HUES64 (cell line): ENCODE data around the gene SART3.

ENCODE experiments used
- H3K27ac ChIP-seq: 2 replicates; pipeline ENCODE4 v1.7.0; 2013; ENCODE audit warnings: low read depth, low read length, inconsistent platforms
- H3K27me3 ChIP-seq: 2 replicates; pipeline ENCODE4 v1.6.1; 2013; ENCODE audit warnings: mild to moderate bottlenecking, low read length; ENCODE audit not compliant: insufficient read depth
- H3K36me3 ChIP-seq: 2 replicates; pipeline ENCODE4 v1.6.1; 2013; ENCODE audit warnings: mild to moderate bottlenecking, low read length; ENCODE audit not compliant: insufficient read depth
- H3K4me1 ChIP-seq: 2 replicates; pipeline ENCODE4 v1.6.1; 2013; ENCODE audit warnings: mild to moderate bottlenecking, low read length, moderate library complexity; ENCODE audit not compliant: insufficient read depth
- H3K4me3 ChIP-seq: 2 replicates; pipeline ENCODE4 v1.5.1; 2013; ENCODE audit warnings: mild to moderate bottlenecking, low read length, moderate library complexity
- H3K9ac ChIP-seq: 2 replicates; pipeline ENCODE4 v1.6.1; 2013; ENCODE audit warnings: mild to moderate bottlenecking, low read depth, low read length
- H3K9me3 ChIP-seq: 2 replicates; pipeline ENCODE4 v1.6.1; 2013; ENCODE audit warnings: low read depth, low read length; ENCODE audit not compliant: insufficient read depth
- WGBS: fragments of 150-250, 120-280 bp; methylation state at CpG from one replicate; pipeline ENCODE4 v1.1.7; 2013; ENCODE audit warnings: missing lambda C conversion rate; 5-methylcytosine and 5-hydroxymethylcytosine counted together

The SART3 gene

DNA sequence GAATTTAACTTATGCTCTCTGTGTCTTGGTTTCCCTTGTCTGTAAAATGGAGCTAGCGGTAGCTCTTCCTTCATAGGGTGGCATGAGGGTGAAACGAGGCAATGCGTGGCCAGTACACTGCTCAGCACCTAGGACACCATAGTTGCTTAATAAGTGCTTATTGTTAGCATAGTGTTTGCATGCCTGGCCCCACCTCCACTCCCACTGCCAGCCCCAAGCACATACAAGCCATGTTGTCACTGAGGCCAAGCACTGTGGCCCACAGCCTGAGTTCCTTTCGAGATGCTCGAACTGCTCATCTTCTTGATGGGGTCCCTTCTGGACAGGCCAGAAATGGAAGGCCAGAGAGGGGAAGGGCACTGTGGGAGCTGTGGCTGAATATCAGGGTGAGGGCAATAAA, 45.1 kb downstream of the SART3 start:
- peak overlapping the region; percentile 80 for H3K4me3 ChIP-seq
- no peak overlapping the region for H3K27ac ChIP-seq
- WGBS = 75% methylated on average over 5 of the region's 5 CpGs
- no peaks in the 10 kb centered on the region for H3K9me3 ChIP-seq
- no peaks in the 10 kb centered on the region for H3K4me1 ChIP-seq
- peaks cover 41% of the 10 kb centered on the region for H3K36me3 ChIP-seq
- peak overlapping the region; percentile 83; the same call in 1 of the 2 replicates for H3K9ac ChIP-seq
- H3K27me3 ChIP-seq = no peaks in the 10 kb centered on the region

DNA sequence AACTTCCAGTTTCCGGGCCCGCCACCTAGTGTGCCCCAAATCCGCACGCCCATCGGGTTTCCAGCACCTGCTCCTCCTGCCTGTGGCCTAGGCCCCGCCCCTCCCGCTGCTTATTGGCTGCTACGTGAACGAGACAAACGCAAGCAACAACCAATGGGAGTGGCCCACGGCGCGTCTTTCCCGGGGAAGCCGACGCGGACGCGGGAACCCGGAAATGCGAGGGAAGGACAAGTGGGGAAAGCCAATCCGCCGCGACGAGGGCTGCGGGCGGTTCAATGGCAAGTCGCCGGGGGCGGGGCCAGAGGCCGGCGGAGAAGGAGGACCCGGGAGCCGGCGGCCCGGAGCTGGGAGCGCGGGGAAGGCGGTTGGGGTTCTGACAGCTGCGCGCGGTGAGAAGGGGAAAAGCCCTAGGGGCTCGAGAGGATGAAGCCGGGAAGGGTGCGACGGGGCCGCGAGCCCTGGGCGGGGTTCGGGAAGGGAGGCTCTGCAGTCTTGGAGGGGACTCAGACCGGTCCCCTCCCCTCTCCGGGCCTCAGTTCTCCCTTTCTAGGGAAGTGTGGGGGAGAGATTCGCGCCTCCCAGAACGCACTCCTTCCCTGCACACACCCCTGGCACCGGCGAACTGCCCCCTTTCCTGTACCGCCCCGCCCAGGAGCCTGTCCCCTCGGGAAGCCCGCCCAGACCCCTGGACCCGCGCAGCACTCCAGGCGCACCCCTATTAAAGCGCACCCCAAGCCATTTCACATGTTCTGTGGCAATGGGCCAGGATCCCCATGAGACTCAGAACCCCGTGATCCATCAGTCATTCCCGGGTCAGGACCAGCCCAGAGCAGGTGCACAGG, 45.8 kb downstream of the SART3 start, which contains the start of gene FICD:
Gene FICD (plus strand): TSS at position 305 of the 842 bp plus-strand sequence. CDS start 1,696 bp downstream, outside the sequence.
- H3K36me3 ChIP-seq = peaks cover 33% of the 10 kb centered on the region
- no peaks in the 10 kb centered on the region for H3K27me3 ChIP-seq
- peak within 1 kb of the TSS; percentile 80 for H3K4me3 ChIP-seq
- H3K9me3 ChIP-seq = no peaks in the 10 kb centered on the region
- WGBS = under 1% methylated on average over 65 of the region's 67 CpGs
- H3K4me1 ChIP-seq = no peaks in the 10 kb centered on the region
- peak within 1 kb of the TSS; percentile 43 for H3K27ac ChIP-seq
- peak within 1 kb of the TSS; percentile 83 for H3K9ac ChIP-seq

- 40% methylated on average over 19 of the region's 19 CpGs for WGBS
- peak overlapping the region; percentile 80 for H3K4me3 ChIP-seq
- H3K4me1 ChIP-seq = no peaks in the 10 kb centered on the region
- H3K36me3 ChIP-seq = peaks cover 27% of the 10 kb centered on the region
- H3K9me3 ChIP-seq = 0 out of 2 replicates have a peak, but pooled peaks cover 4% of the 10 kb centered on the region
- H3K27me3 ChIP-seq = no peaks in the 10 kb centered on the region
- no peak overlapping the region for H3K27ac ChIP-seq
- peak overlapping the region; percentile 61; the same call in 1 of the 2 replicates for H3K9ac ChIP-seq
Measured at GRCh38 chr12:108514468-108514972, 46.5 kb downstream of the SART3 start.

- 0 out of 2 replicates have a peak, but pooled peaks cover 5% of the 10 kb centered on the region for H3K9me3 ChIP-seq
- no peak overlapping the region for H3K4me3 ChIP-seq
- H3K27me3 ChIP-seq = no peaks in the 10 kb centered on the region
- no peak overlapping the region for H3K27ac ChIP-seq
- H3K36me3 ChIP-seq = peaks cover under 1% of the 10 kb centered on the region; the same call in 1 of the 2 replicates
- H3K9ac ChIP-seq = no peak overlapping the region
- 30% methylated on average over 15 of the region's 15 CpGs for WGBS
- no peaks in the 10 kb centered on the region for H3K4me1 ChIP-seq
Measured at GRCh38 chr12:108511633-108512540, 49.1 kb downstream of the SART3 start.

GRCh38 chr12:108510836-108511235, 50.1 kb downstream of the SART3 start:
- no peak overlapping the region for H3K27ac ChIP-seq
- H3K4me3 ChIP-seq = no peak overlapping the region
- H3K9ac ChIP-seq = no peak overlapping the region
- H3K36me3 ChIP-seq = no peaks in the 10 kb centered on the region
- WGBS = 97% methylated on average over 1 of the region's 2 CpGs
- 0 out of 2 replicates have a peak, but pooled peaks cover 5% of the 10 kb centered on the region for H3K9me3 ChIP-seq
- H3K4me1 ChIP-seq = no peaks in the 10 kb centered on the region
- no peaks in the 10 kb centered on the region for H3K27me3 ChIP-seq

- WGBS = no CpG with 5 or more reads among the region's 1 CpG
- no peak overlapping the region for H3K4me3 ChIP-seq
Measured at GRCh38 chr12:108509806-108510205, 51.2 kb downstream of the SART3 start.

GRCh38 chr12:108507971-108508642, 52.9 kb downstream of the SART3 start:
- 77% methylated on average over 3 of the region's 3 CpGs for WGBS
- Histone ChIP-seq H3K27ac (no peak overlapping the region), H3K4me3 (no peak overlapping the region)

More at GRCh38 chr12:108509806-108510205, 51.2 kb downstream of the SART3 start:
- H3K4me1 ChIP-seq = no peaks in the 10 kb centered on the region
- H3K27ac ChIP-seq = no peak overlapping the region
- H3K9ac ChIP-seq = no peak overlapping the region
- H3K27me3 ChIP-seq = no peaks in the 10 kb centered on the region
- no peaks in the 10 kb centered on the region for H3K36me3 ChIP-seq
- 0 out of 2 replicates have a peak, but pooled peaks cover 5% of the 10 kb centered on the region for H3K9me3 ChIP-seq

DNA sequence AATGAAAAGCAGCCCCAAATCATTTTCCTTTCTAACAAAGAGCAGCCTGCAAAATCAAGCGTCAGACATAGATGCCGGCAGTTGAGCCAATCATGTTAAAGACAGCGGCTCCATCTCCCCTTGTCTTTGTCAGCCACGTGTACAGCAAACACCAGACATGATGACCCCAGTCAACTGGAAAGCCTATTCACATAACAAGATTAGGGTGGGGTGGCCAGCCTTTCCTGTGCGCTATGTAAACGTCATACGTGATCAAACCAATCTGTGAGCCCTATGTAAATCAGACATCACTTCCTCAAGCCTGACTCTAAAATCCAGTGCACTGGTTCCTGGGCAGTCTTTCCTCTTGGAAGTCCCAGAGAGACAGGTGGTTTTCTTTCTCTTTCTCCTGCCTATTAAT, 55.8 kb downstream of the SART3 start:
- H3K27ac ChIP-seq = no peak overlapping the region
- no peaks in the 10 kb centered on the region for H3K36me3 ChIP-seq
- H3K9me3 ChIP-seq = peaks cover 20% of the 10 kb centered on the region
- no peak overlapping the region for H3K4me3 ChIP-seq
- no peaks in the 10 kb centered on the region for H3K4me1 ChIP-seq
- H3K9ac ChIP-seq = no peak overlapping the region
- H3K27me3 ChIP-seq = no peaks in the 10 kb centered on the region
- whole genome bisulfite sequencing = 90% methylated on average over 7 of the region's 7 CpGs

More at GRCh38 chr12:108507971-108508642, 52.9 kb downstream of the SART3 start:
- Histone ChIP-seq H3K4me1 (no peaks in the 10 kb centered on the region), H3K9ac (no peak overlapping the region), H3K9me3 (peaks cover 12% of the 10 kb centered on the region), H3K27me3 (no peaks in the 10 kb centered on the region), H3K36me3 (no peaks in the 10 kb centered on the region)

DNA sequence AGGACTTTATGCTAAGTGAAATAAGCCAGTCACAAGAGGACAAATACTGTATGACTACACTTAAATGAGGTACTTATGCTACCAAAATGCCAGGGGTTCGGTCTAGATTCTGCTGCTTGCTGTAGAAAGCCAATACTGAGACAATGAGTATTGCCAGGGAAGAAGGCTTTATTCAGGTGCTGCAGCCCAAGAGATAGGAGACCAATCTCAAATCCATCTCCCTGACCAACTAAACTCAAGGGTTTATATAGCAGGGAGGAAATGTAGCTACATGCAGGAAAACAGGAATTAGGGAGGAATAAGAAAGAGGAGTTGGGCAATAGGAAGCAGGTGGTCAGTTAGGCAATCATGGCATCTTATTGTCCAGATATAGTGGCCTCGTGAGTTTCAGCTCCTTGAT, 58.1 kb downstream of the SART3 start:
- H3K4me3 ChIP-seq = no peak overlapping the region
- no peaks in the 10 kb centered on the region for H3K36me3 ChIP-seq
- H3K27me3 ChIP-seq = no peaks in the 10 kb centered on the region
- H3K4me1 ChIP-seq = no peaks in the 10 kb centered on the region
- no peak overlapping the region for H3K27ac ChIP-seq
- no peak overlapping the region for H3K9ac ChIP-seq
- WGBS = 85% methylated on average over 2 of the region's 2 CpGs
- peaks cover 15% of the 10 kb centered on the region for H3K9me3 ChIP-seq

DNA sequence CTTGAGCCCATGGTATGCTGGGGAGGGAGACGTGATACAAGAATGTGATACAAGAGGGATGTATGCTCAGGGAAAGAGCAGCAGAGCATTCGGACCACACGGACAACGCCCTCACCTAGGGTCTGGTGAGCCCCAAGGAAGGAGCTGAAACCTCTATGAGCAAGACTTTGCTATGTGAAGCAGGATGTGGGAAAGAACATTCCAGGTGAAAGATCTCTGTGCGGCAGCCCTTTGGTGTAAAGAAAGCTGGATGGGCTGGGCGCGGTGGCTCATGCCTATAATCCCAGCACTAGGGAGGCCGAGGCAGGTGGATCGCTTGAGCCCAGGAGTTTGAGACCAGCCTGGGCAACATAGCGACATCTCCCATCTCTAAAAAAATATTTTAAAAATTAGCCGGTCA, 62.8 kb downstream of the SART3 start:
- peaks cover 8% of the 10 kb centered on the region for H3K9me3 ChIP-seq
- H3K4me3 ChIP-seq = no peak overlapping the region
- no peaks in the 10 kb centered on the region for H3K27me3 ChIP-seq
- H3K36me3 ChIP-seq = no peaks in the 10 kb centered on the region
- H3K9ac ChIP-seq = no peak overlapping the region
- WGBS = 87% methylated on average over 11 of the region's 11 CpGs
- no peaks in the 10 kb centered on the region for H3K4me1 ChIP-seq
- H3K27ac ChIP-seq = no peak overlapping the region
